GM21360 (cell line): ENCODE measurements around the gene PGBD1.

Experiments used
- ATAC-seq: cut with Tn5 transposase; IDR thresholded peaks from one replicate; pipeline ENCODE4 v1.9.1; 2021; ENCODE audit warnings: mild to moderate bottlenecking, moderate library complexity; ENCODE audit not compliant: unreplicated experiment

PGBD1 gene

DNA sequence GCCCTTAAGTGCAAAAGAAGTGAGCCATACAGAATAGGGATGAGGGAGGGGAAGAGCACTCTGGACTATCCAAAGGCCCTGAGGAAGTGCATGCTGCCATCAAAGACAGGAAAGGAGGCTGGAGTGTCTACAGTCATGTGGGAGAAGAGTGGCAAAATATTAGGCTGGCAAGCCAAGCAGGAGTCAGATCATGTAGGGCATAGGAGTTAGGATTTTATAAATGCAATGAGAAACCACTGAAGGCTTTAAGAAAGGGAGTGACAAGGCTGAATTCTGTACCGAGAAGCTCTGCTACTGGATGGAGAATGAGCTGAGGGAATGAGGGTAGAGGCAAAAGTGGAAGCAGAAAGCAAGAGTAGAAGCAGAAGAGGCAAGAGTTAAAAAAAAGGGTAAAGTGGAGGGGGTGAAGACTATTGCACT is 52.2 kb downstream of the PGBD1 start:
- ATAC-seq = no peak

DNA sequence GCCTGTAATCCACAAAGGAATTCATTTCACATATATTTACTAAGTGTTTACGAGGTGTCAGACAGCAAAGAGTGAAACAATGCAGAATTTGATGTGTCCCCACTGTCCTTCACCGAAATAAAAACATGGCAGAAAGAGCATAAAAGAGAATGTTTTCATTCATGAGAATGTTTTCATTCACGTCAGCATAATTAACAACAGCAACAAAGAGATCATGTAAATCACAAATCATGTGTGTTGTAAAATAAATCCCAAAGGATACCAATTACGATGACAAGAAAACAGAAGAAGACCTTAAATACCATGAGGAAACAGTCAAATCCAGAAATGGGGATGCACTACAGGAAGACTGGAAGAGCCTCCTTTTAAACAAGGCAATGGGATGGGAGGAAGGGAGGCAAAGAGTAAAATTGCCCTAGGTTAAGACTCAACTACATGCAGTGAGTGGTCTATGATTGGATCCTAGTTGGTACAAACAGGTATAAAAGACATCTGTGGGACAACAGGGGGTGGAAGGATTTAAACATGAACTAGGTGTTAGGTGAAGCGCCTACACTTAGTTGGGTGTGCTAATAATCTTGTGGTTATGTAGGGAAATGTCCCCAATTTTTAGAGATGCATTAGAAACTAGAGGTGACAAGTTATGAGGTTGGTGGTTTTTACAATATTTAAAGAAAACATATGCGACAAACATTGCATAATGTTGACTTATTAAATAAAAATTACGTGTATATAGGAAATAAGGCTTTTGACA is 53.1 kb downstream of the PGBD1 start:
- ATAC-seq = no peak

DNA sequence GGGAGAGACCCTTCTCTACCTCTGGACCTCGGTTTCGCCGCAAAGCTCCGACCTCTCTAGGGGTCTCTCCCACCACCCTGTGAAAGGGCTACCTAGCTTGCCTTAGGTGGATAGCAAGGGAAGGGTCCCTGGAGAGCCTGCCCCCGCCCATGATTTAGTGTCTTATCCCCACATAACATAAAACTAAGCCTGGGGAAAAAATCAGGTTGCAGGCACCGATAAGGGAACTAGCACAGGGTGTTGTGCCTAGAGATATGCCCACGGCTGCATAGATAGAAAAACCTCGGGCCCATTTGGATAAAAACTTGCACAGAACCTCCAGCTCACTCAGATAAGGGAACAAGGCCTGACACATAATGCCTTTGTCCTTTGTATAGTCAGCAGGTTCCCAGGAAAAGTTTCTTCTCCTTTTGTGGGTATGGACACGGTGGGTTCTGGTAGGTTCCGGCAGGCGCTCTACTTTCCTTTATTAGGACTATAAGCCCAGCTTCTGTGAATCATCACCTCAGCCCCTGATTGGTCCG is 53.7 kb downstream of the PGBD1 start:
- ATAC-seq = no peak

DNA sequence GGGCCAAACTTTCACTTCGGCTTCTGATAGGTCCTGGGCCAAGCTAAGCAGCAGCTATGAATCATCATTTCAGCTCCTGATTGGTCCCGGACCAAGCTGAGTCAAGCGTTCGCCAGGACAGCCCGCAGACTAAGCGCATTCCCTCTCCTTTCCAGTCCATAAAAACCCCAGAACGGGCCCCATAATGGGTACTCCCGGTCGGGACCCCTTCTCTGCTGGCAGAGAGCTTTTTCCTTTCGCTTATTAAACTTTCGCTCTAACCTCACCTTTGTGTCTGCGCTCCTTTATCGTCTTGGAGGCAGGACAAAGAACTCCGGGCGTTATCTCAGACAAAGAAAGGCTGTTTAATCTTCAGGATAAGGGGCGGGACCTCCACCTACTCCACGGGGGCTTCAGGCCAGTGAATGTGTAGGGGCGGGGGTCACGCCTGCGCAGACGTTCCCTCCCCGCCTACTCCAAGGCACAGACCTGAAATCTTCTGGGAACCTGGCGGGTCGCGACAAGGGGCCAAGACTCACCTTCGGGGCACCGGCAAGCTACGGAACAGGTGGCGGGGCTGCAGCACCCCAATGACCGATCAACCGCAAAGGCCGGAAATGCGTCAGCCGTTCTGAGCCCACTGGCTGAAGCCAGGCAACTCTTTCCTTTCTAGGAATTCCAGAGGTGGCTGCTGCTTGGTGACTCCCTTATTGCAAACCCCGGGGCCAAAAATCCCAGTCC is 54.4 kb downstream of the PGBD1 start, which contains the start of gene ZSCAN31:
TSS of gene ZSCAN31 (minus strand) at position 585 of the 720 bp plus-strand sequence. CDS start 6,465 bp downstream, outside the sequence.
- ATAC-seq = peak; percentile 66

DNA sequence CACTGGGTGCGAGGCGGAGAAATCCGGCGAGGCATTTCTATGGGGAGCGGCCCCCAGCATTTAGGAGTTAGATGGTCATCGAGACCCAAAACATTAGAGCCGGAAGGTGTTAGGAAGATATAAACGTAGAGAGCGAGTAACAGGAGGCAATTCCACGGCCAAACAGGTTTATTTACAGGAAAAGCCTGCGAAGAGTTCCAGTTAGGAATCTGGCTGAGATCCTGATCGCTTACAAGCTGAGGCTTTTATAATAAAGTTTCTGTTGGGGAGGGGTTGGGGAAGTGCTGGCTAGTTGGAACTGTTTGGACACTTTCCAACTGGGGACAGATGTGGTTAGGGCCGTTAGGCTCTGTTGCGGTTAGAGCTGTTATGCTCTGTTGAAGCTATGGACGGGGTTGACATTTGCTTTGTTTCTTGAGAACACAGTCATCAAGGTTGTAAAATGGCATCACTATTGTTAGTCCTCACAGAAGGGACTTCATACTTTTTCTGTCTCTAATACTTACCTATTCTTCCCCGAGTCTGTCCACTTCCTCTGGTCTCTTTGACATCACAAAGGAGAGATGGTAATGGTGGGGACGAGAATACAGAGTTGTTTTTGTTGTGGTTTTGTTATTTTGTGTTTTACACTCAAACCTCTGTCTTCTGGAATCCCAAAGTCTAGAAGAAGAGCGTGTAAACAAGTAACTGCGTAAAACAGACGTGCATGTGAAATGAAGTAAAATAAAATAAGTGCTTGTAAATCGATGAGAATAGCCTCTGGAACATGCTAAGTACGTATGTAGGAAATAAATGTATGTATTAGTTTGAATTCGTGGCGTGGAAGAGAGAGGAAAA is 55.1 kb downstream of the PGBD1 start:
- peak; percentile 41 for ATAC-seq

DNA sequence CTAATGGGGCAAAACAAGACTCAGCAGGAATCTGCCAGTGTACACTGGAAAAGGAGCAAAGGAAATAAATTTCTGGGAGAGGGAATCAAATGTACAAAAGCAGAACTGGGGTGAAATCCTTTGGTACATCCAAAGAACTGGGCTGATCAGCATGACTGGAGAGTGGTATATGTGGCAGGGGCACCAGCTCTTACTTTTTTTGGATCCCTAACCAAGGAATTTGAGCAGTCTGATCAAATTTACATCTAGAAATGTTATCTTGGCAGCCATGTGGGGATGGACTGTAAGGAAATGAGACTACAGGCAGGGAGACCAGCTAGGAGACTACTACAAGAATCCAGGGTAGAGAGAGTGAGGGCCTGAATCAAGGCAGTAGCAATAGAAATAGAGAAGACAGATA is 55.7 kb downstream of the PGBD1 start:
- ATAC-seq = no peak

DNA sequence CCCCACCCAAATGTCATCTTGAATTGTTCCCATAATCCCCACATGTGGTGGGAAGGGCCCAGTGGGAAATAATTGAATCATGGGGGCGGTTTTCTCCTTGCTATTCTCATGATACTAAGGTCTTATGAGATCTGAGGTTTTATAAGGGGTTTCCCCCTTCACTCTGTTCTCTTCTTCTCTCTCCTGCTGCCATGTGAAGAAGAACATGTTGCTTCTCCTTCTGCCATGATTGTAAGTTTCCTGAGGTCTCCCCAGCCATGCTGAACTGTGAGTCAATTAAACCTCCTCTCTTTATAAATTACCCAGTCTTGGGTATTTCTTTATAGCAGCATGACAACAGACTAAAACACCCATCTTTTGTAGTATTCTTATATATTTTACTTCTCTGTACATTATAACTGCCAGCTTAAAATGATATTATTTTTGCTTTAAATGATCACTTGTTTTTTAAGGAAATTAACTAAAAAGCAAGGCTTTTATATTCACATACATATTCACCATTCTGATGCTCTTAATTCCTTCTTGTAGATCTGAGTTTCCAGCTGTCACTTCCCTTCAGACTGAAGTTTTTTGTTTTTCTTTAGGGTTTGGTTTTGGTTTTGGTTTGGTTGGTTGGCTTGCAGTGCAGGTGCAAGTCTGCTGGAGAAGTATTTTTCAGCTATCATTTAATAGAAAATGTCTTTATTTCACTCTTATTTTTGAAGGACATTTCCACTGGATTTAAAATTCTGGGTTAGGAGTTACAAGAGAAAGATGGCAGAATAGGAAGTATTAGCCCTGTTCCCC is 59.1 kb downstream of the PGBD1 start:
- ATAC-seq = no peak

DNA sequence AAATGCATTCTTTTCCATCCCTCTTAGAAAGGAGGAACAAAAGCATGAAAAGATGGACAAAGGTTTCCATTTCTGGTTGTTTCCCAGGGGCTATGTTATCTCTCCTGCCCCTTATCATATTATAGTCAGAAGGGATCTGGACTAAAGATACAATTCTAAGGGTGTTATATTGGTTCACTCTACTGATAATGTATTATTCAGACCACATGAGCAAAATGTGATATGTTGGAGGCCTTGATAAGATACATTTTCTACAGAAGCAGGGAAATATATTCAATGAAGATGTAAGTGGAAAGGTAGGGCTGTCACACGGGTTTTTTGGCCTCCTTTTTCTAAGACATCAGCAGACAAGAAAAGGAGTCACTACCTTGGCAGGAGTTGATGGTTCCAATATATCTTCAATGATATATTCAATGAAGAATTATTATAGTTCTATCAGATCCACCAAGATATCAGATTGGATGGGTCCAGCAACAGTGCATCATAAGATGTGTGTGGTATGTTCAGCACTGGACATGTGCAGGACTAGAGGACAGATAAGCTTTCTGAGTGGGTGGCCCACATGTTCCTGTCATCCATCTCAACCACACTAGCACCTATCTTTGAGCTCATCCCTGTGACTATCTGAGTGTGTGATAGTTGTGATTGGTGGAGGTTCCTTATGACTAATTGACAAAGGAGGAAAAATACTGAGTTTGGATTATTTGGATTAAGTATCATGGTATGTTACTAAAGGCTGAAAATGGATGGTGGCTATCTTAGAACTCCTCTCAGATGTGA is 62.7 kb downstream of the PGBD1 start:
- no peak for ATAC-seq

DNA sequence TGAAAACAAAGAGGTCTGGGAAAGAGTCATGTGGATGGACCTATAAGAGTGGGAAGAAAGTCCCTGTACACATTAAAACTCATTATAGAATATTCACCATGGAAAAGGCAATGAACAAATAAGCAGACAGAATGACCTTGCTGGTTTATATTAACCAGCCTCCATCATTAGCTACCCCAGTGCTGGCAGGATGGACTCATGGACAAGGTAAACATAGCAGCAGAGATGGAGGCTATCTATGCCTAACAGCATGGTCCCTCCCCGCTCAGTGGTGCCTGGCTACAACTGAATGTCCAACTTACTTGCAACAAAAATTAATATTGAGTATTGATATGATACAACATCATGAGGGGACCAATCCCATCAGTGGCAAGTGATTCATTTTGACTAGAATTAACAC is 63.8 kb downstream of the PGBD1 start:
- no peak for ATAC-seq

DNA sequence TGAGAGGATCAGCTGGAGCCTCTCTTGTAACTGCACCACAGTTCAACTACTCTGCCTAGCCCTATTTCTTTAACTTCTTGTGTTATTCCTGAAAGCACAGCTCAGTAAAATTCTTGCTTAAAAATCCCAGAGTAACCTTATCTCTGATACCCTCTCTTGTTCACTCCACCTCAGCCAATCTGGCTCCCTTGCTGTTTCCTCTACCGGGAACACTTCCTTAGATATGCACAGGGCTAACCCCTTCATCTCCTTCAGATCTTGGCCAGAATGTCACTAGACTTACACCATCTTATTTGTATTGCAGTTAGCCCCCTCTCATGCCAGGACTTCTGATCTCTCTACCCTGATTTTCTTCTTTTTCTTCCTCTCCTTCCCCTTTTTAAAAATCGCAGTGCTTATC is 65.7 kb downstream of the PGBD1 start:
- no peak for ATAC-seq

DNA sequence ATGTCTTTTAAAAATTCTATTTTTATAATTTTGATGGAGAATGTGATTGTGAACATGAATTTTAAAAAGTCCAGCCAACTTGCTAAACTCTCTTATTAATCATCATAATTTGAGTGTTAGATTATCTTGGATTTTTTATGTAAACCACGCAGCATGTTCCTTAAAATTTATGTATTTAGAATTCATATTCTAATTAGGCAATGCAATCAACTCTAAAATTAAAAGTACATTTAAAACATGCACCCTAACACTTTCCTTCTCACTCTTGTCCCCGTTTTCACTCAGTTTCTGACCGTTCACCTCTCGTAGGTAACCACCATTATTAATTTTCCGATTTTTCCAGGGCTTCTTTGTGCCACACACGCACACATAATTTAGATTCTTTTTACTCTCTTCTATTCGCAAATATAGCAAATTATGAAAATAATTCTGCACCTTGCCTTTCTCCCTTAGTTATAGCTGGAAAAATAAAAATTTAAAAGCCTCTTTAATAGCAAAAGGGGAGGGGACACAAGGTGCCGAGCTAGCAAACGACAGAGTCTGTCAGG is 68.0 kb downstream of the PGBD1 start:
- no peak for ATAC-seq

DNA sequence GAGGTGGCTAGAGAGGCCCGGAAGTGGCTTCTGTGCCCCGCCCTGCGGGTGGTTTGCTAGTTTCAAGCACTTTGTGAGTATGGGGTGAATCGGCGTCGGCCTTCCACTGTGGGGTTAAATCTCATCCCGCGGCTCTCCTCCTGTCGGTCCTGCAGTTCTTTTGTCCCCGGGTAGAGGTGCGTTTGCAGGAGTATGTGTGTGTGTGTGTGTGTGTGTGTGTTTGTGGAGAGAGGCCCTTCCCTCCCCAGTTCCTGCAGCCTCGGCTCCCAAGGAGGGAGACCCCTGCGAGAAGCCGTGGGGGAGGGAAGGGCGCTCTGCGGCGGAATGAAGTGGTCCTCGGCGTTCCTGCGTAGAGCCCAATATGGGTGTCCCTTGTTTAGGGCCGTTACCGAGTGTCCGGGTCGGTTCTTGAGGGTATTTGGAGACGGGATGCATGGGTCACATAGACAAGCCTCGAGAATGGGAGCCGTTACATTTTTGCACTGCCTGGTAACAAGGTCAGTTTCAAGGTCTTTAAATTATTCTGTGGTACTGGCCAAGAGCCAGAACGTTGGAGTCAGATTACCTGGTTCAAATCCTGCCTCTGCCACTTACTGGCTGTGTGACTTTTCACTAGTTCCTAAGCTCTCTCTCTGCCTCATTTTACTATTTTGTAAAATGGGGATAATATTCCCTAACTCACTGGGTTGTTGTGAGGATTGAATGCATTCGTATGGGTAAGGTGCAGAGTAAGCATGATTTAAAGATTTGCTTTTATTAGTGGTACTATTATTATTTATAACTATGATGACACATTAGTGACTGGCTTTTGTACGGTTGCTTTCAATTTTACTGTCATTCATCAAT is 68.7 kb downstream of the PGBD1 start, which contains the start of gene ZKSCAN3:
TSS of gene ZKSCAN3 (plus strand) at position 56 of the 846 bp plus-strand sequence. CDS start 9,640 bp downstream, outside the sequence.
- ATAC-seq = peak; percentile 89

DNA sequence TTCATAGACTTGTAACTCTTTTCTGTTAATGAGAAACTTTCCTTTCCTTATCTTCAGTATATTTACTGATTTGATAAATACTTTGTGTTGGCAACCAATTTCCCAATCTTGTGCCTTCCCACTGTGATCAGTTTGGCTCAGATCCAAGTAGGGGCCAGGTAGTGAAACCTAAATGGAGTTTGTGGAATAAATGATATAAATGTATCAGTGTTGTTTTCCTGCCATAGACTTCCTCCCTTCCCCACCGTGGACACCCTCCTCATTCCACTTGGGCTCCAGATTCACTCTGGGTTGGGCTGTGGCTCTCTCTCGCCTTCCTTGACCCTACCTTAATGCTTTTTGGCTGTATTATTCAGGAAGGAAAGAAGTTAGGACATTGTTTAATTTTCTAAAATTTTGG is 69.7 kb downstream of the PGBD1 start:
- no peak for ATAC-seq

DNA sequence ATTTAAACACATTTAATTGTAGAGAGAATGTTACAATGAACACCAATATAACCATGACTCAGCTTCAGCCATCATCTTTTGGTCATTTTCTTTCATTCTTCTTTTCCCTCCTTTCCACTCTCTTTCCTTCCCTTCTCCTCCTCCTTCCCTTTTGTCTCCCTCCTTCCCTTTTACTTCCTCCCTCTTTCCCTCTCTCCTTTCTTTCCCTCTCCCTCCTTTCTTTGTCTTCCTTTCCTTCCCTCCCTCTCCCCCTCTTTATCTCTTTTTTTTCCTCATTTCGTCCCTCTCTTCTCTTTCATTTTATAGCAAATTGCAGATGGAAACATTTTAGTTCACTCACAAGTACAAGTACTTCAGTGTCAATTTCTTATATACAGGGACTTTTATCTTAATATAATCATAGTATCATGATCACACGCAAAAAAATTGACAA is 70.1 kb downstream of the PGBD1 start:
- ATAC-seq = no peak
